ENCODE data around the gene ADGRD1. TPM values are rescaled to one million over a fixed set of nuclear protein-coding genes. Genes with fewer than 3 reads are reported as not detected.

The ADGRD1 gene
- total RNA-seq, 4 donors from 2014 or later: 8.3 to 18.1 (median 12.5) TPM

GRCh38 chr12:130998136-130998535, 44.4 kb downstream of the ADGRD1 start:
- no peak overlapping the region for H3K27ac ChIP-seq
- H3K9me3 ChIP-seq: no peaks in the 10 kb centered on the region
- TF ChIP-seq EP300 (IDR thresholded peaks at IDR 0.05; ENCODE audit: low read depth) (no peak), POLR2AphosphoS5 (IDR thresholded peaks at IDR 0.05) (no peak), POLR2A (IDR thresholded peaks at IDR 0.05) (no peak), CTCF (IDR thresholded peaks at IDR 0.05) (no peak)
- DNase-seq: no peak
- WGBS, 2 donors (ENCODE audit: low coverage in 1 of 2): 95 to 100% methylated on average over 1 to 5 of the region's 5 CpGs
- in situ Hi-C loops (cut with MboI; ENCODE audit: low pct_ligation_motif_present in 1 of 4, low pct_unique_long_range_greater_than_20kb in 1 of 4, low sequenced_read_pairs in 3 of 4) (no loop called here), intact Hi-C loops (cut with DNase I; ENCODE audit: low total_unique reads) (no loop called here)
- H3K27me3 ChIP-seq: no peaks in the 10 kb centered on the region
- H3K4me3 ChIP-seq: no peak overlapping the region
- no peaks in the 10 kb centered on the region for H3K4me1 ChIP-seq
- no peaks in the 10 kb centered on the region for H3K36me3 ChIP-seq

- Histone ChIP-seq H3K9me3 (no peaks in the 10 kb centered on the region), H3K27me3 (no peaks in the 10 kb centered on the region), H3K4me3 (no peak overlapping the region), H3K36me3 (no peaks in the 10 kb centered on the region), H3K4me1 (no peaks in the 10 kb centered on the region), H3K27ac (no peak overlapping the region)
- no peak for TF ChIP-seq CTCF (IDR thresholded peaks at IDR 0.05)
- in situ Hi-C loops (cut with MboI; ENCODE audit: low pct_ligation_motif_present in 1 of 4, low pct_unique_long_range_greater_than_20kb in 1 of 4, low sequenced_read_pairs in 3 of 4): no loop called here
- WGBS, 2 donors (ENCODE audit: low coverage in 1 of 2): 83 to 89% methylated on average over 5 to 16 of the region's 16 CpGs
- DNase-seq: no peak
- intact Hi-C loops (cut with DNase I; ENCODE audit: low total_unique reads): no loop called here
Measured at GRCh38 chr12:131000000-131000486, 46.3 kb downstream of the ADGRD1 start.

- no peaks in the 10 kb centered on the region for H3K9me3 ChIP-seq
- no peak for DNase-seq
- no peaks in the 10 kb centered on the region for H3K36me3 ChIP-seq
- H3K27ac ChIP-seq: no peak overlapping the region
- in situ Hi-C loops (cut with MboI; ENCODE audit: low pct_ligation_motif_present in 1 of 4, low pct_unique_long_range_greater_than_20kb in 1 of 4, low sequenced_read_pairs in 3 of 4) (no loop called here), intact Hi-C loops (cut with DNase I; ENCODE audit: low total_unique reads) (no loop called here)
- WGBS, 2 donors (ENCODE audit: low coverage in 1 of 2): 86% methylated on average over 1 of the region's 1 CpG; no CpG with 5 or more reads in 1 of the 2 donors
- no peak overlapping the region for H3K4me3 ChIP-seq
- no peaks in the 10 kb centered on the region for H3K4me1 ChIP-seq
- no peaks in the 10 kb centered on the region for H3K27me3 ChIP-seq
- no peak for TF ChIP-seq POLR2A (IDR thresholded peaks at IDR 0.05)
- TF ChIP-seq CTCF (IDR thresholded peaks at IDR 0.05): no peak
- no peak for TF ChIP-seq EP300 (IDR thresholded peaks at IDR 0.05; ENCODE audit: low read depth)
- TF ChIP-seq POLR2AphosphoS5 (IDR thresholded peaks at IDR 0.05): no peak
Measured at GRCh38 chr12:131001493-131001892, 47.8 kb downstream of the ADGRD1 start.

GRCh38 chr12:131002216-131002631, 48.5 kb downstream of the ADGRD1 start:
- H3K4me1 ChIP-seq: no peaks in the 10 kb centered on the region
- DNase-seq: no peak
- no peak overlapping the region for H3K27ac ChIP-seq
- no peaks in the 10 kb centered on the region for H3K36me3 ChIP-seq
- WGBS, 2 donors (ENCODE audit: low coverage in 1 of 2): 59% methylated on average over 2 of the region's 2 CpGs; no CpG with 5 or more reads in 1 of the 2 donors
- H3K27me3 ChIP-seq: no peaks in the 10 kb centered on the region
- TF ChIP-seq POLR2AphosphoS5 (IDR thresholded peaks at IDR 0.05) (no peak), CTCF (IDR thresholded peaks at IDR 0.05) (no peak), EP300 (IDR thresholded peaks at IDR 0.05; ENCODE audit: low read depth) (no peak), POLR2A (IDR thresholded peaks at IDR 0.05) (no peak)
- in situ Hi-C loops (cut with MboI; ENCODE audit: low pct_ligation_motif_present in 1 of 4, low pct_unique_long_range_greater_than_20kb in 1 of 4, low sequenced_read_pairs in 3 of 4) (no loop called here), intact Hi-C loops (cut with DNase I; ENCODE audit: low total_unique reads) (no loop called here)
- no peaks in the 10 kb centered on the region for H3K9me3 ChIP-seq
- H3K4me3 ChIP-seq: no peak overlapping the region
